Suprapubic skin (tissue), 4 donors: ENCODE data around the gene BGN.

Experiments used
- EP300 ChIP-seq: sonication (generic); formaldehyde crosslinking; IDR thresholded peaks from one replicate; pipeline ENCODE4 v1.6.1; 2017; ENCODE audit warnings: antibody characterized with exemption
- POLR2AphosphoS5 ChIP-seq, 3 donors: sonication (generic); formaldehyde crosslinking; IDR thresholded peaks; one replicate each; pipeline ENCODE4 v1.6.1; 2017; ENCODE audit warnings: antibody characterized with exemption in 3 of 3
- TF ChIP-seq, protein P1 (sequence below), 2 donors: fragments of 200-600 bp in 1 of 2; fragments of 450-650 bp in 1 of 2; sonication (generic) in 1 of 2; IDR thresholded peaks; one replicate each; pipeline ENCODE4 v1.5.1; 2016 to 2019; ENCODE audit warnings: antibody characterized with exemption in 2 of 2, mild to moderate bottlenecking in 1 of 2, moderate library complexity in 1 of 2

GRCh38 chrX:153500676-153501280 is 6.0 kb downstream of the BGN start:
- TF ChIP-seq, protein P1, sequence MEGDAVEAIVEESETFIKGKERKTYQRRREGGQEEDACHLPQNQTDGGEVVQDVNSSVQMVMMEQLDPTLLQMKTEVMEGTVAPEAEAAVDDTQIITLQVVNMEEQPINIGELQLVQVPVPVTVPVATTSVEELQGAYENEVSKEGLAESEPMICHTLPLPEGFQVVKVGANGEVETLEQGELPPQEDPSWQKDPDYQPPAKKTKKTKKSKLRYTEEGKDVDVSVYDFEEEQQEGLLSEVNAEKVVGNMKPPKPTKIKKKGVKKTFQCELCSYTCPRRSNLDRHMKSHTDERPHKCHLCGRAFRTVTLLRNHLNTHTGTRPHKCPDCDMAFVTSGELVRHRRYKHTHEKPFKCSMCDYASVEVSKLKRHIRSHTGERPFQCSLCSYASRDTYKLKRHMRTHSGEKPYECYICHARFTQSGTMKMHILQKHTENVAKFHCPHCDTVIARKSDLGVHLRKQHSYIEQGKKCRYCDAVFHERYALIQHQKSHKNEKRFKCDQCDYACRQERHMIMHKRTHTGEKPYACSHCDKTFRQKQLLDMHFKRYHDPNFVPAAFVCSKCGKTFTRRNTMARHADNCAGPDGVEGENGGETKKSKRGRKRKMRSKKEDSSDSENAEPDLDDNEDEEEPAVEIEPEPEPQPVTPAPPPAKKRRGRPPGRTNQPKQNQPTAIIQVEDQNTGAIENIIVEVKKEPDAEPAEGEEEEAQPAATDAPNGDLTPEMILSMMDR (IDR thresholded peaks at IDR 0.05): no peak
- TF ChIP-seq EP300 (no peak), POLR2AphosphoS5 (IDR thresholded peaks at IDR 0.05) (no peak)
